ENCODE data around the gene AFF1.
"Not testable (repeated sequence)": the region's sequence is repeated elsewhere in the genome, so short reads cannot be mapped to it uniquely, and the experiment has no call there.

AFF1 gene

DNA sequence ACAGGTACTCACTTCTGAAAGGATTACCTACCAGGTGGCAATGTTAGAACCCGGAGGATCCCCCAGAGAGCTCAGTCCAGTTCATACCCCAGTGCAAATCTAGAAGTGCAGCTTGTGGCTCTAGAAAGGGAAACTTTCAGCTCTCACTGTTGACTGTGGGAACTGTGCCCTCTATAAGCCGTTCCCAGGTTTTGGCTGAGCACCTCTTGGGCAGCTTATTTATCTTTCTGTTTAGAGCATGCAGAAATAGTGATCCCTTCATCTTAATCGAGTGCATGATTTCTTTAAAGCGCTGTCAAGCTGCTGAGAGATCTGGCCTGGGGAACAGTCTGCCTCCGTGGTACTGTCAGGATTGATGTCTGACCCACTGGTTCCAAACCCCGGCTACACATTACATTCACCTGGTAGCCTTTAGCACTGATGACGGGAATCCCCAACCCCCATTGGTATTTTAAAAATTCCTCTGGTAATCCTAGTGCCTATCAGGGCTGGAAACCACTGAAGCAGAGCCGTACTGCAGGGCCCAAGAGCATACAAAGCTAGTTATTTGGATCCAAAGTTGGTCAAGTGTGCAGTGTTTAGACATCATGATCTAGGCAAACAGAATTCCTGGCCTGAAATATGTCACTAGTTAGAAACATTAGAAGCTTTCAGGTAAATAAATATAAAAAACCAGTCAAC, 182.4 kb downstream of the AFF1 start:
- DNase-seq (ENCODE audit: low read depth) = no peak

DNA sequence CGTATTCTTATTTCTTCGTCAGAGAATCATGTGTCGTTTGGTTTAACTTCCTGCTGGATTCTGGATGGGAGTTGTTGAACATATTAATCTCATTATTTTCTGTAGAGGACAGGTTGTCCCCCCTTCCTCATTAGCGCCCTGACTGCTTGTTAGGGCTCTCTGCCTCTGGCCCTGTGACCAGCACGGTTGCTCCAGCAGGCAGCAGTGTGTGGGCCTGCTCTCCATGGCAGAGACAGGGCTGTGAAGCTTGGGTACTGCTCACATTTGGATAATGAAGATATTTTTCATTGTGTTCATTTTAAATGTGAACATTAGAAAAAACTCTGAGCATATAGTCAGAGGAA, 182.9 kb downstream of the AFF1 start:
- DNase-seq (ENCODE audit: low read depth) = no peak

DNA sequence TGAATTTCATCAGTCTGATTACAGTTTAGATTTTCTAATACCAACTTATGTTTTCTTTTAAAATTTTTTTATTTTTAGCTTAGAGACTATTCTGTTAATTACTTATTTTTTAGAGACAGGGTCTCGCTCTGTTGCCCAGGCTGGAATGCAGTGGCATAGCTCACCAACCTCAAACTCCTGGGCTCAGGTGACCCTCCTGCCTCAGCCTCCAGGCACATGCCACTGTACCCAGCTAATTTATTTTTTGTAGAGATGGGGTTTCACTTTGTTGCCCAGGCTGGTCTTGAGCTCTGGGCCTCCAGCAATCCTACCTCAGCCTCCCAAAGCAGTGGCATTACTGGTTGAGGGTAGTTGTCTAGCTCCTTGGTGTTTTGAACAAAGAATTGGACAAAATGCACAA, 183.6 kb downstream of the AFF1 start:
- DNase-seq (ENCODE audit: low read depth) = no peak

DNA sequence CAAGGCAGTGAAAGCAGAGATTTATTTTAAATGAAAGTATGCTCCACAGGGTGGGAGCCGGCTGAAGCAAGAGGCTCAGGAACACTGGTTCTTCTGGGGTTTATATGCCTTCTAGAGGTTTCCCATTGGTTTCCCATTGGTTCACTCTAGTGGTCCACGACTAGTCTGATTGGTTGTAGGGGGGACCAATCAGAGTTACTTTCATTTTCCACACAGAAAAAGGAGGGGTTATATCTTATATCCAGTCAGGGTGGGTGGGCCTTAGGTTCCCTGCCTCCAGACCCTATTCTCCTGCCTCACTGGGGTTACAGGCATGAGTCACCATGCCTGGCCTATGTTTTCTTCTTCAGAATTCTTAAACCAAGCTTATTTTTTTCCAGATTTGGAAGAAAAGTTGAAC, 184.0 kb downstream of the AFF1 start:
- peak; percentile 31 for DNase-seq (ENCODE audit: low read depth)

DNA sequence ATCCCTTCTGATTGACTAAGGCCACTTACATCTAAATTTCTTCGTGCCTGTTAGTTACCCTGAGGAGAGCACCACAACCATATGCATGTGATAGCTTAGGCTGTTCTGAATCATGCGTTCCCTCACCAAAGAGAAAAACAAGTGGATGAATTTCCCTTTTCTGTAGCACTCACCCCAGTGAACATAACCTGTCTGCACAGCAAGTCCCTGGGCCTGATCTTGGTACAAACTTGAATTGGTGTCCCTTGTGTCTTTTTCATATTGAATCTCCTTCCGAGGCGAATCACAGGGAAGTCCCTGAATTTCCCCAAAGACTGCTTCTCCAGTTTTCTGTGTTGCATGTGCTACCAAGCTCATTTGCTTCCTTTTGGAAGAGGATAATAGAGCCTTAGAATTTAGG, 185.2 kb downstream of the AFF1 start:
- no peak for DNase-seq (ENCODE audit: low read depth)

DNA sequence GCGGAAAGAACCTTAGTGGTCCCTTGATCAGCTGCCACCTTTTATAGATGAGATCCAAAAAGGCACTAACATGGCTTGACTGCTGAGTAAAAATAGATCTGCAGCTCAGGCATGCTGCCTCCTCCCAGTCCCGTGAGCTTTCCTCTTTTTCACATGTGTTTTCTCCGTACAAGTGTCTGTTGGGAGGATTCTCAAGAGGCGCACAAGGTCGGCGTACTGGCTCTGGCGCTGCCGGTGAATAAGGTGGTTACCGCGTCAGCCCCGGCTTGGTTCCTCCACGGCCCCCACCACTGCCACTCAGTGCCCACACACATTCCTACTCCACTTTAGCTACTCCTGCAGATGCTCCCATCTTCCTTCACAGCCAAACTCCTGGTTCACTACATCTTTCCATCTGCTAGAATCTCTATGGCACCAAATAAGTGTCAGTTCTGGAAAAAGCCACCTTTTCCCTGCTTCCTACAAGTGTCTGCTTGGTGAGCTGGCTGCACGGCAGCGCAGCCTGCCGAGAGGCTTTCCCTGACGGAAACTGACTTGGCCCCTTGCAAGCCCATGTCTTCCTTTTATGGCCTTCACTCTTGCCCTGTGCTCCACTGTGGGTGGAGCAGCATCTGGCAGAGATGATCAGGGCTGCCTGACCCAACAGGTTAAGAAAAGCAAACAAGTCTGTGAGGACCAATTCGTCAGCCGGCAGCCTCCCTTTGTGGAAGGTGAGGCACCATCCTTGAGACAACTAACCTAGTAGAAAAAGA, 185.8 kb downstream of the AFF1 start:
- no peak for DNase-seq (ENCODE audit: low read depth)

DNA sequence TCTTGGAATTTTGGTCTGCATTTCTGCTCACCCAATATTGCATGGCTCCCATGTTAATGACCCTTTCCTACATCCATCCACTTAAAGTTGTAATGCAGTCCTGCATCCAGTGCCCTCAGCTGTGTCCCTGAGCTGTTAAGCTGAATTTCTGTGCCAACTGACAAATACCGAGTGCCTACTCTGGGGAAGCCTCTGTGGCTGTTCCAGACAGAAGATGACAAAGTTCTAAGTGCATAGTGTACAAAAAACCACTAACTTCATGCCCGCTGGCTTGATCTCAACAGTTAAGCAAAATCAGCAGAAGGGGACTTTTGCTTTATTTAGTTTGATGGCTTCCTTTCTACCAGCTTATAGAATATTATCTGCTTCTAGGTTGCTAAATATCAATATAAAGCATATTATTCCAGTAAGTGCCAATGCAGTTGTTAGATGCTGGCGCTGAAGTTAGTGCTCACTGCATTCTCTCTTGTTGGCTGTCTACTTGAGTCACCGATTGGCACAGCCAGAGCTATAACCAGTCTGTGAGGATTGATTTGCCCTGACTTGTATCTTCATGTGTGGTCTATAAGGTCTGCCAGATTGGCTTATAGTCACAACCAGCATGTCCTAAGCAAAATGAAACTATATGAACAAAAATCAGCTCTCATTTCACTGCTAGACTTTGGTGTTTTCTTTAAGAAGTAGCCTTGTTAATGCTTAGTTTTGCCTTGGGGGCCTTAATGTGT, 186.7 kb downstream of the AFF1 start:
- DNase-seq (ENCODE audit: low read depth) = peak; percentile 32

DNA sequence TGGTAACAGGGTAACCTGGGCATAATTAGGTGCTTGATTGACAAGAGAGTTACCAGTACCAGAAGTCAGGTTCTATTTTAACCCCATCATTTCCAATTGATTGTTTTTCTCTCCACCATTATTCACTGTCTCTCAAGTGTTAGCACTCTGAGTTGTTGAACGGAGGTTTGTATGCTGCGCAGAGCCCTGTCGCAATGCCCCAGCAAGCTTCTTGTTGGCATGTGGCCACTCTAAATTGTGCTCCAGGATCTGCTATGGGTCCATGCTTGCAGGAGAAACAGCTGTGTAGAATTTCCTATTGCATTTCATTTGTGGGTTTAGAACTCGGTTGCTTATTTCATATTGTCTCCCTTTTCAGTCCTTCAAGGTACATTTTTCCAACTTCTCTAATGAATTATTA, 187.4 kb downstream of the AFF1 start:
- no peak for DNase-seq (ENCODE audit: low read depth)

DNA sequence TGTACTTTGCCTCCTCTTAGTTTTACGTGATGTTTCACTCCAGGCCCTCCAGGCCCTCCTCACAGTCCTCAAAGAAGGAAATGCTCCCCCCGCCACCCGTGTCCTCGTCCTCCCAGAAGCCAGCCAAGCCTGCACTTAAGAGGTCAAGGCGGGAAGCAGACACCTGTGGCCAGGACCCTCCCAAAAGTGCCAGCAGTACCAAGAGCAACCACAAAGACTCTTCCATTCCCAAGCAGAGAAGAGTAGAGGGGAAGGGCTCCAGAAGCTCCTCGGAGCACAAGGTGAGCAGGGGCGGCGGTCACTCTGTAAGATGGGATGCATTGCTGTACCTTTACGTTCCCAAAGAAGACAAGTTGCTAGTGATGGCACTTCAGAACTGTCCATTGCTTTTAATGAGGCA, 191.2 kb downstream of the AFF1 start:
- DNase-seq (ENCODE audit: low read depth) = no peak

DNA sequence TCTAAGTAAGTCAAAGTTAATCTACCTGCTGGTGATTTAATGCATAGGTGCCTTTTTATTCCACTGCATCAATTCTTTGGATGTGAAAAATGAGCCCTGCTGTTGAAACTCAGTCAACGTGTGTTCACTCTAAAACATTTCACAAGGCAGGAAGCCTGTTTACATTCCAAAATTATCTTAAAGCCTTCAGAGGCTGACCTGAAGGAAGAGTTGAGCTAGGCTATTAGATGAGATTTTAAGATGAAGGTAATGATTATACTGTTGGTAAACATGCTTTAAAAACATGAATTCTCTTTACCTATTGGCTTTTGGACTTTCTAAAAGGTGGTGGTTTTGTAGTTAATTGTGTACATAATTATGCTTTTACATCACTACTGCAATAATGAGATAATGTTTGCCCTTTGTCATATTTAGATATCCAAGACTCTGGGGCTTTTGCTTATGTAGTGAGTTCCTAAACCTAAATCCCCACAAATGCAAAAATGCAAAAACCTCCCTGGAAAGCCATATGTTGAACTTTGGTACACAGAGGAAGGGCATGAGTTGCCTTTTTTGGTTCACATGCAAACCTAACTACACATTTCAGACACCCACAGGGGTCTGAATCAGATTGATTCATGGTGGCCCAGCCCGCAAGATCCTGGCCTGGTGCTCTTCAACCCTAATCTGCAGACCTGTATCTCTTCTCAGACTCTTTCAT, 193.3 kb downstream of the AFF1 start:
- no peak for DNase-seq (ENCODE audit: low read depth)

DNA sequence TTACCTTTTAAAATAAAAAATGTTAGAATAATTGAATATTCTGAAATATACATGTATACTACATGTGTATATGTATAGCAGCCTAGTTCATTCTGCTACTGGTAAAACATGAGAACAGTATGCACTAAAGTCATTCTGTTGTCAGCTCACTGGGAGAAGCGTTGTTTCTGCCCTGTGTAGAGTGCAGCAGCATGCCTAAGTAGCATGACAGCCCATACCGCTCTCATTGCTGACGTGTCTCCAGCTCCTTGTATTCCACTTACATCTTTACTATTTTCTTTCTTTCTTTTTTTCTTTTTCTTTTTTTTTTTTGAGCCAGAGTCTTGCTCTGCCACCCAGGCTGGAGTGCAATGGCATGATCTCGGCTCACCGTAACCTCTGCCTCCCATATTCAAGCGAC, 194.9 kb downstream of the AFF1 start:
- no peak for DNase-seq (ENCODE audit: low read depth)

DNA sequence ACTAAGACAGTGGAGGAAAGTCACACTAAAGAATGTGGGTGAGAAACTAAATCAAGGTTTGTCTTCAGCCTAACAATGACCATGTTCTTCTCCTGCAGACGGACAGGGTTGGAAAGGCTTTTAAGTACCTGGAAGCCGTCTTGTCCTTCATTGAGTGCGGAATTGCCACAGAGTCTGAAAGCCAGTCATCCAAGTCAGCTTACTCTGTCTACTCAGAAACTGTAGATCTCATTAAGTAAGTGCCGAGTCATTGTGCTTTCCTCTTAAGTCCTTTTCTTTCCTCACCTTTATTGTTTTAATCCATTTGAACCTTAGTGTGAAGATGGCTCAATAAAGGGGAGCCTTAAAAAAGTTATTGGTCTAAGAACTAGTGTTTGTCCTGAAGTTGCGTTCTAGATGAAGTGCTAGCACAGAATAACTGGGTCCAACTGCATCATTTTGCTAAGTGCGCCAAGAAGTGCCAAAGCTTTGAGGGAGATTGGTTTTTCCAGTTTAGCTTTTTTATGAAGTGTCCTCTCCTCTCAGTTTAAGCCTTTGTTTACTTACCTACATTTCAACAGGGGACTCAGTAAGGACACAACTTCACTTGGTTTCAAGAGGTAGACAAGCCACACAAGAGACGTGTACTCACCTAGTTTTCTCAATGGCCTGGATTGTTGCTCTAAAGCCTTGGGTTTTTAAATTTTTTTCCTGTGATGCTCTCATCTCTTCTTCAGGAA, 196.3 kb downstream of the AFF1 start:
- no peak for DNase-seq (ENCODE audit: low read depth)

DNA sequence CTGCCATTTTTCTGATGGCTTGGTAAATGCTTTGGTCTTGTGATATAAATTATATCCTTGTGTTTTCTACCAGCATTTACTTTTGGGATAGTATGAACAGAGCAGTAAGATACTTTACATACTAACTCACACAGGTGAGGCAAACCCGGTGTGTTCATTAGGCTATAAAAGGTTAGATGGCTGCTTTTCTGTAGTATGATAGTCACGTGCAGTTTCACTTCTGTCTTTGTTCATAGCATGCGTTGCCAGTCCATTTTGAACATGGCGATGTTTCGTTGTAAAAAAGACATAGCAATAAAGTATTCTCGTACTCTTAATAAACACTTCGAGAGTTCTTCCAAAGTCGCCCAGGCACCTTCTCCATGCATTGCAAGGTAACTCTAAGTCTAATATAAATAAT, 197.2 kb downstream of the AFF1 start:
- DNase-seq (ENCODE audit: low read depth) = no peak

DNA sequence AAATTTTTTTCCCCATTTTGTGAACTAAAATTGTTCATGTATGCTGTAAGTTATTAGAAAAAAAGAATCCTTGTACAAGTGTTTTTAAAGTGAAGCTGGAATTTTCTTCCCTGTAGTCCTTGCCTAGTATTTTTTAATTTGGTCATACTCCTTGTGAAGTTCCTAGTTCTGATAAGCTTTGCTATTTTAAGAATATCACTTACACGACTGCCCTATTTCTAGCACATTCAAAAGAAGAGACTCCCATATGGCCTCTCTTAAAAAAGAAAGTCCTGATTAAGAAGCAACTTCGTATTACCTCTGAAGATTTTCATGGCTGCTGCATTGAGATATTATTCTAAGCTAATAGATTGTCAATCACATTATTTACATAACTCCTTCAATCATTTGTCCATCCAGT, 198.4 kb downstream of the AFF1 start:
- DNase-seq (ENCODE audit: low read depth) = no peak

DNA sequence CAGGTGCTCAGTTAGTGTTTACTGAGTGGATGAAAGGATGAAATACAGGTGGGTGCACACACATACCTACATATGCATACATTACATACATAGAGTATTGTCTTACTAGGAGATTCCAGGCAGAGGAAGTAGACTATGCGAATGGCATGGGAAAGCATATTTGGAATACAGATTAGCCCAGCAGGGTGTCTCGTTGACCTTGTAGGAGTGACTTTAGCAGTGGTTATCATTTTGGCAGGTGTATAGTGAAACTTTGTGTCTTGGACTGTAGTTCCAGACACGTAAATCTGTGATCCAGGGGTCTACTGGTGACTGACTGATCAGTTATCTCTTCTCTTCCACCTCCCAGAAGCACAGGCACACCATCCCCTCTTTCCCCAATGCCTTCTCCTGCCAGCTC, 199.3 kb downstream of the AFF1 start:
- DNase-seq (ENCODE audit: low read depth) = no peak

DNA sequence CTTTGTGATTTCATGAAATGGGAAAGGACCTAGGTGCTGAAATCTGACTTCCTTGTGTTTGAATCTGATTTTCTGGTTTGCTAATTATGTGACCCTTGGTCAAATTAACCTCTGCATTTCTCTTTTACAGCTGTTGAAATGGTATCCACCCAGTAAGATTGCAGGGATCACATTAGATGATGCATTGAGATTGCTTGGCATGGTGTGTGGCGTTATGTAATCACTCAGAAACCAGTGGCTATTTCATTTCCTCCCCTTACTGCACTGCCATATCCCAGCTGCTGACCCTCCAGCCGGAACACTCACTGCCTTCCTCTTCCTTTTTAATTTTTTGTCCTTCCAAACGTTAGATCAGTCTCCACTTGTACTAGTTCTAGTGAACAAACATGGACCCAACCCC, 206.6 kb downstream of the AFF1 start:
- no peak for DNase-seq (ENCODE audit: low read depth)

DNA sequence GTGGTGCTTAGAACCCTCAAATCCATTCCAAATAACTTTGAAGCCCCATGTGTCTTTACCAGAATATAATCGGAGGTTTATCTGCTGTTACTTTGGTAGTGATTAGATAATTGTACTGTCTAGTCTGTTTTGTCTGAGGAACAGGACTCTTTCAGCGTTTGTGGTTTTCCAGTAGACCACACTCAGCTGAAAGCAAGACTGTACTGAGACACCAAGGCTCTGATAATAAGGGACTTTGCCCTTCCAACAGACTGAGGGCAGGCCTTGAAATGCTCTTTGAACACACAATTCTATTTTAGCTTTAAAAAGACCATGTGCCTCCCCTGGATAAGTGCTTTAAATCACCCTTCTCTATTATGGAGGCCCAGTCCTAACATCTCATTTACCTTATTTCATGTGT, 209.5 kb downstream of the AFF1 start:
- no peak for DNase-seq (ENCODE audit: low read depth)

DNA sequence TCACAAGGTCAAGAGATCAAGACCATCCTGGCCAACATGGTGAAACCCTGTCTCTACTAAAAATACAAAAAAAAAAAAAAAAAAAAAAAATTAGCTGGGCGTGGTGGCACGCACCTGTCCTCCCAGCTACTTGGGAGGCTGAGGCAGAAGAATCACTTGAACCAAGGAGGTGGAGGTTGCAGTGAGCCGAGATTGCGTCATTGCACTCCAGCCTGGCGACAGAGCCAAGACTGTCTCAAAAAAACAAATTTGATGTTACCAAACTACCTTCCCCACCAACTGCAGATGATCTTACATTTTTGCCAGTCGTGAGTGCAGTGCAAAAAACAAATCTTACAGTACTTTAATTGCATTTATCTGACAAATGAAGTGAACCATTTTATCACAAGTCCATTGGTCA, 211.1 kb downstream of the AFF1 start:
- not testable (repeated sequence) for DNase-seq (ENCODE audit: low read depth)

DNA sequence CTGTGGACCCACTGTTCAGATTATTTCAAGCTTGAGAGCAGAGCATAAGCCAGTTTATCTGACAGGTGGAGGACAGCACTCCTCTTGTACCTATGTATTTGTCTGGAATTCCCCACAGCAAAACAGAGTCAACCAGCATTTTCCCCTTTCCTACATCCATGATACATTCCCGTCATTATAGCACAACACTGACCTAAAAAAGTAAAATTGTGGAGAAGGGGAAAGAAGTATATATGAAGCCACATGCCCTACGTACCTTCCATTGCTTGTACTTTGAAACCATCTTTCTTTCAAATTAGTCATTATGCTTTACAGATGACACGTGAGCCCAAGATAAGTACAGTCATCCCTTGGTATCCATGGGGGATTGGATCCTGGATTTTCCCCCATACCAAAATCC, 212.3 kb downstream of the AFF1 start:
- no peak for DNase-seq (ENCODE audit: low read depth)

DNA sequence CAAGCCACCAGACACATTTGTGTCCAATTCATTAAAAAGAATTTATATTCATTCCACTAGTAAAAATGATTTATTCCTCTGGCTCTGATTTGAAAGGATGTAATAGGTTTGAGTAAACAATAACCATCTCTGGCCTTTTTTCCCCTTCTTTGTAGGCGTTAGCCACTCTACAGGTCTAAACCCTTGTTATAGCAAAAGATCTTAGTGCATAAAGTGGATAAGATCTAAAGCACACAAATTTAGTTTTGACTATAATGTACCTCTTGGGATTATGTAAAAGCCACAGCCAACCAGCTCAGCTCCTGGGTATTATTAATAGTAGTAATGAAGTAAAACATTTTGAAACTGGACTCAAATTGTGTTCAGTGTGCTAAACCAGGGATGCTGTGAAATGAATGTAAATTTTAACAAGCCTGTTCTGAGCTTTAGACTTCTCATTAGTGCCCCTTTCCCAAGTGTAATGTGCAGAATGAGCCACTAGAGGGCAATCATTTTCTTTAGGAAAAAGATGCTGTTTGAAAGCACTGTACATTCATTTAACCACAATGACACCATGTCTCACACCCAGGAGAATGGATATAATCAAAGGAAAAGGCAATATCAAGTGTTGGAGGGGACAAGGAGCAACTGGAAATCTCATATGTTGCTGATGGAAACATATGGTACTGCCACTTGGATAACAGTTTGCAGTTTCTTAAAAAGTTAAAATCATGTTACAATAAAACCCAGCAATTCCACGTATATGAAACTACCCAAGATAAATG, 215.9 kb downstream of the AFF1 start:
- peak; percentile 52 for DNase-seq (ENCODE audit: low read depth)

DNA sequence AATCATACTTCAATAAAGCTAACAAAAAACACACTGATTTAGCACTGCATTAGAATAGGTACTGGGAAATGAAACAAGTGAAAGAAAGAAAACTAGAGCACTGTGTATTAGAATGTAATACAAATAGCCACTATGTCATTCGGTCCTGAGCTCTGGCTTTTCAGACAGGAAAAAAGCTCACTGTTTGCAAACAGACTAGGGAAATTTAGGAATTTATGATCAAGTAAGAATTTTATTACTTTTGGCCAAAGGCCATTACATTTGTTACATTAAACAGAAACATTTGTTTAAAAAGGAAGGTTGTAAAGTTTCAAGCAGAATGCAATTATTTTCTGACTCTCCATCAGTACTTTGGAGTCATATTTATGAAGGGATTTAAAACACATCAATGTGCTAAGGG, 216.9 kb downstream of the AFF1 start:
- no peak for DNase-seq (ENCODE audit: low read depth)

All from stromal cell of bone marrow (primary cell).